ENCODE results near the gene OLFML2B.

DNA sequence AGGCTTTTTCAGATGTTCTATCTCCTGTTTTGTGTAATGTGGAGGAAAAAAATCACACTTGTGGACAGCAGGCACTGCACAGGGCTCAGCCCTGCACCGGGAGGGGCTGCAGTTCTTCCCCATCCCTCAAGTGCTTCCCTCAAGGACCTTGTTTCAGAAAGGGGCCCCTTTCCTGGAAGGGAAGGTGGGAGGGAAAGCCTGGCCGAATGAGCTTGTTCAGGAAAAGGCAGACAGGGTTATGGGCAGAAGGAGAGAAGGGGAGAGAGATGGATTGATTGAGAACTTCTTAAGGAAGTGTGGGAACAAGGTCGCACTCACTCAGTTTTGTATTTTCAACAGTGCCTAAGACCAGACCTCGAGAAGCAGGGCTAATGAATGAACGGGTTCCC is 41.2 kb downstream of the OLFML2B start:
- TF ChIP-seq POLR2A (IDR thresholded peaks at IDR 0.05) (no peak), POLR2AphosphoS5 (IDR thresholded peaks at IDR 0.05) (no peak), EP300 (IDR thresholded peaks at IDR 0.05) (no peak)
- TF ChIP-seq, protein P1, sequence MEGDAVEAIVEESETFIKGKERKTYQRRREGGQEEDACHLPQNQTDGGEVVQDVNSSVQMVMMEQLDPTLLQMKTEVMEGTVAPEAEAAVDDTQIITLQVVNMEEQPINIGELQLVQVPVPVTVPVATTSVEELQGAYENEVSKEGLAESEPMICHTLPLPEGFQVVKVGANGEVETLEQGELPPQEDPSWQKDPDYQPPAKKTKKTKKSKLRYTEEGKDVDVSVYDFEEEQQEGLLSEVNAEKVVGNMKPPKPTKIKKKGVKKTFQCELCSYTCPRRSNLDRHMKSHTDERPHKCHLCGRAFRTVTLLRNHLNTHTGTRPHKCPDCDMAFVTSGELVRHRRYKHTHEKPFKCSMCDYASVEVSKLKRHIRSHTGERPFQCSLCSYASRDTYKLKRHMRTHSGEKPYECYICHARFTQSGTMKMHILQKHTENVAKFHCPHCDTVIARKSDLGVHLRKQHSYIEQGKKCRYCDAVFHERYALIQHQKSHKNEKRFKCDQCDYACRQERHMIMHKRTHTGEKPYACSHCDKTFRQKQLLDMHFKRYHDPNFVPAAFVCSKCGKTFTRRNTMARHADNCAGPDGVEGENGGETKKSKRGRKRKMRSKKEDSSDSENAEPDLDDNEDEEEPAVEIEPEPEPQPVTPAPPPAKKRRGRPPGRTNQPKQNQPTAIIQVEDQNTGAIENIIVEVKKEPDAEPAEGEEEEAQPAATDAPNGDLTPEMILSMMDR (IDR thresholded peaks at IDR 0.05), result no peak
